Hepatocyte (in vitro differentiated cells): ENCODE data around the gene CAMSAP1. TPM values are rescaled to one million over a fixed set of nuclear protein-coding genes. Genes with fewer than 3 reads are reported as not detected.

ENCODE experiments used
- DNase-seq: peaks from one replicate; pipeline ENCODE4 v3.0.0-alpha.2; 2016; ENCODE audit warnings: low spot score
- H2AFZ ChIP-seq: fragments of 200-600 bp; sonication (generic); 2 replicates; pipeline ENCODE4 v1.6.0; 2016; ENCODE audit warnings: antibody characterized with exemption, mild to moderate bottlenecking
- H3K27ac ChIP-seq: fragments of 200-600 bp; sonication (generic); 2 replicates; pipeline ENCODE4 v1.5.1; 2016; ENCODE audit warnings: mild to moderate bottlenecking
- H3K27me3 ChIP-seq: fragments of 200-600 bp; sonication (generic); 2 replicates; pipeline ENCODE4 v1.6.1; 2016
- H3K36me3 ChIP-seq: fragments of 200-600 bp; sonication (generic); replicated peaks from 2 replicates; pipeline ENCODE4 v1.5.1; 2016; ENCODE audit warnings: low read depth; ENCODE audit not compliant: insufficient read depth
- H3K4me1 ChIP-seq: fragments of 200-600 bp; sonication (generic); 2 replicates; pipeline ENCODE4 v1.5.1; 2016; ENCODE audit warnings: mild to moderate bottlenecking, moderate library complexity; ENCODE audit not compliant: insufficient read depth
- H3K4me2 ChIP-seq: fragments of 200-600 bp; sonication (generic); 2 replicates; pipeline ENCODE4 v1.6.0; 2016
- H3K4me3 ChIP-seq: fragments of 200-600 bp; sonication (generic); 2 replicates; pipeline ENCODE4 v1.5.1; 2016; ENCODE audit warnings: mild to moderate bottlenecking
- H3K79me2 ChIP-seq: fragments of 200-600 bp; sonication (generic); 2 replicates; pipeline ENCODE4 v1.6.0; 2017; ENCODE audit warnings: mild to moderate bottlenecking
- H3K9me2 ChIP-seq: fragments of 200-600 bp; sonication (generic); replicated peaks from 2 replicates; pipeline ENCODE4 v1.6.0; 2017; ENCODE audit warnings: mild to moderate bottlenecking; ENCODE audit not compliant: insufficient read depth
- H3K9me3 ChIP-seq: fragments of 200-600 bp; sonication (generic); 2 replicates; pipeline ENCODE4 v1.5.1; 2016; ENCODE audit warnings: low read depth, mild to moderate bottlenecking
- H4K20me1 ChIP-seq: fragments of 200-600 bp; sonication (generic); 2 replicates; pipeline ENCODE4 v1.6.0; 2016; ENCODE audit warnings: mild to moderate bottlenecking; ENCODE audit not compliant: insufficient read depth, poor library complexity, severe bottlenecking
- CTCF ChIP-seq: fragments of 200-600 bp; sonication (generic); IDR thresholded peaks from 2 replicates; pipeline ENCODE4 v1.5.1; 2016; ENCODE audit warnings: antibody characterized with exemption, mild to moderate bottlenecking; ENCODE audit not compliant: poor library complexity
- EZH2 ChIP-seq: fragments of 200-600 bp; sonication (generic); IDR thresholded peaks from 2 replicates; pipeline ENCODE4 v1.6.1; 2016; ENCODE audit warnings: antibody characterized with exemption, mild to moderate bottlenecking, borderline replicate concordance
- EZH2phosphoT487 ChIP-seq: fragments of 200-600 bp; sonication (generic); IDR thresholded peaks from one replicate; pipeline ENCODE4 v1.6.1; 2018; ENCODE audit warnings: antibody characterized with exemption, mild to moderate bottlenecking, low read depth, moderate library complexity; ENCODE audit not compliant: unreplicated experiment, severe bottlenecking
- WGBS: methylation state at CpG from one replicate; pipeline ENCODE4 v1.1.6; 2016; ENCODE audit warnings: low lambda C conversion rate; ENCODE audit errors: missing lambda C conversion rate; 5-methylcytosine and 5-hydroxymethylcytosine counted together
- polyA plus RNA-seq: library from polyadenylated mRNA; unstranded; fragments of >200 nt; fragmentation: Nextera tagmentation; extraction: Ambion mirVana; gene quantifications from 2 replicates; pipeline ENCODE4 v1.2.1, GENCODE V29; 2016
- total RNA-seq: library from RNA; depleted of rRNA; stranded (reverse); fragments of >200 nt; gene quantifications from 2 replicates; pipeline ENCODE4 v1.2.3, GENCODE V29; 2014

CAMSAP1 gene
- total and polyA plus RNA-seq, 2 experiments from 2014 or later: 5.0 to 15.6 TPM

- no peak overlapping the region for H3K27ac ChIP-seq
- no peak overlapping the region for H3K4me2 ChIP-seq
- H4K20me1 ChIP-seq: no peaks in the 10 kb centered on the region
- 54% methylated on average over 23 of the region's 24 CpGs for WGBS
- H2AFZ ChIP-seq: no peak overlapping the region
- H3K9me2 ChIP-seq: no peaks in the 10 kb centered on the region
- H3K9me3 ChIP-seq: no peaks in the 10 kb centered on the region
- peak; percentile 51 for DNase-seq
- H3K27me3 ChIP-seq: no peaks in the 10 kb centered on the region
- H3K36me3 ChIP-seq: no peaks in the 10 kb centered on the region
- no peaks in the 10 kb centered on the region for H3K79me2 ChIP-seq
- no peak overlapping the region for H3K4me3 ChIP-seq
- TF ChIP-seq EZH2: no peak
- TF ChIP-seq EZH2phosphoT487: no peak
- peak; percentile 51 for TF ChIP-seq CTCF
- no peaks in the 10 kb centered on the region for H3K4me1 ChIP-seq
These were observed 109.7 kb downstream of the CAMSAP1 start for GRCh38 chr9:135797507-135798262.

DNA sequence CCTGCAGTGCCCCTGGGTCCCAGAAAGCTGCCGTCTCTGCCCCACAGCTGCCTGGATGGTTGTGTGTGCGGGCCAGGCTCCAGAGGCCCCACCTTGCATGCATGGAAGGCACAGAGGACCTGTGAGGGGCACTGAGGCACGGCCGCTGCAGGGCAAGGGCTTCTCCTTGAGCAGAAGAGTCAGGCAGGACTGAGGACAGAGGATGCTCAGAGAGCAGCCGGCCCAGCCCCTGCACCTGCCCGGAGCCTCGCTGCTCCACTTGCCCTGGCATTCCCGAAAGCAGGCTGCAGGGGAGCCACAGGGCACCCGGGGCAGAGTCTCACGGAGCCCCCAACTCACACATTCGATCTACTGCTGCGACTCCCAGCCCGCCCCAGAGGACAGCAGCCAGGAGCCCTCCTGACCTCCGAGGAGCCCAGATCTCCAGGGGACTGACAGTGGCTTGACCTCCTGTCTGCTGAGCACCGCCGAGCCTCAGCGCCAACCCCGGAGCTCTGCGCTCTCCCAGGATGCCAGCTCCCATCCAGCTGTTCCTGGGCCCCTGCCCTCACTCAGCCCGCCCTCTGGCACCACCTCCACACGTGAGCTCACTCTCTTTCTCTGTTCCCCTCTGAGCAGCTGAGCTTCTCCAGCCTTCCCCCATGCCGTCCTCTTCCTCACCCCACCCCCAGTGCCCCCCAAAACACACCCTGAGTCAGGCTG lies 110.4 kb downstream of the CAMSAP1 start:
- no peak overlapping the region for H2AFZ ChIP-seq
- TF ChIP-seq CTCF (no peak), EZH2 (no peak), EZH2phosphoT487 (no peak)
- H3K4me2 ChIP-seq: no peak overlapping the region
- H3K9me3 ChIP-seq: no peaks in the 10 kb centered on the region
- no peak overlapping the region for H3K27ac ChIP-seq
- H3K79me2 ChIP-seq: no peaks in the 10 kb centered on the region
- no peaks in the 10 kb centered on the region for H3K27me3 ChIP-seq
- H4K20me1 ChIP-seq: no peaks in the 10 kb centered on the region
- H3K4me1 ChIP-seq: no peaks in the 10 kb centered on the region
- no peak for DNase-seq
- H3K4me3 ChIP-seq: no peak overlapping the region
- no peaks in the 10 kb centered on the region for H3K36me3 ChIP-seq
- no peaks in the 10 kb centered on the region for H3K9me2 ChIP-seq
- WGBS: 93% methylated on average over 20 of the region's 22 CpGs

GRCh38 chr9:135795391-135795790 lies 112.0 kb downstream of the CAMSAP1 start:
- no peaks in the 10 kb centered on the region for H3K79me2 ChIP-seq
- no peak overlapping the region for H3K4me3 ChIP-seq
- H3K27ac ChIP-seq: no peak overlapping the region
- no peaks in the 10 kb centered on the region for H3K4me1 ChIP-seq
- no peaks in the 10 kb centered on the region for H3K9me2 ChIP-seq
- no peak for DNase-seq
- H3K27me3 ChIP-seq: no peaks in the 10 kb centered on the region
- H3K4me2 ChIP-seq: no peak overlapping the region
- H4K20me1 ChIP-seq: no peaks in the 10 kb centered on the region
- no peaks in the 10 kb centered on the region for H3K9me3 ChIP-seq
- no peak overlapping the region for H2AFZ ChIP-seq
- no peaks in the 10 kb centered on the region for H3K36me3 ChIP-seq
- TF ChIP-seq CTCF (no peak), EZH2phosphoT487 (no peak), EZH2 (no peak)
- WGBS: 92% methylated on average over 4 of the region's 4 CpGs
